ENCODE data around the gene WASHC4.

The WASHC4 gene

DNA sequence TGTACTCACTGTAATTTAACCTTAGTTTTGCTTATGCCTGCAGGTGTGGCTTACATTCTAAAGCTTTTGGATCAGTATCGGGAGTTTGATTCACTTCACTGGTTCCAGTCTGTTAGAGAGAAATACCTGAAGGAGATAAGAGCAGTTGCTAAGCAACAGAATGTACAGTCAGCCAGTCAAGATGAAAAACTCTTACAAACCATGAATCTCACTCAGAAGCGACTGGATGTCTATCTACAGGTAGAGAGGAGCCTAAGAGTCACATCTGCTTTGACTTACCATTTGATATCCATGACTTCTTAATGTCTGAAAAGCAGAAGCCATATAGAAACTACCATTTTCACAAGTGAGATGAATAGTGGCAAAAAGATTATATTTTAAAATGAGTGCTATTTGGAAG is 56.5 kb downstream of the WASHC4 start:
- Histone ChIP-seq H3K23ac (ENCODE audit: low read length) (no peak overlapping the region), H2AK5ac (ENCODE audit: low read length) (no peak overlapping the region), H2BK5ac (ENCODE audit: low read length) (no peak overlapping the region), H4K8ac (ENCODE audit: low read depth, low read length) (no peak overlapping the region), H3K4ac (ENCODE audit: low read depth, low read length) (no peak overlapping the region), H3K56ac (ENCODE audit: low read length) (no peak overlapping the region), H4K5ac (ENCODE audit: low read length) (no peak overlapping the region), H3K79me2 (ENCODE audit: control insufficient read depth, insufficient read depth, low read length) (no peaks in the 10 kb centered on the region), H3K27ac (ENCODE audit: low read depth, low read length) (no peak overlapping the region), H3K27me3 (ENCODE audit: insufficient read depth, low read length, poor library complexity) (no peaks in the 10 kb centered on the region), H3K36me3 (ENCODE audit: control insufficient read depth, insufficient read depth, low read length) (no peaks in the 10 kb centered on the region), H3K4me2 (ENCODE audit: low read length) (no peak overlapping the region), H3K4me1 (ENCODE audit: control insufficient read depth, low read depth, low read length) (no peaks in the 10 kb centered on the region), H2BK15ac (replicated peaks; ENCODE audit: low read depth) (no peak overlapping the region), H3K4me3 (ENCODE audit: low read length) (no peak overlapping the region), H3K79me1 (ENCODE audit: low read length) (no peaks in the 10 kb centered on the region), H2BK120ac (ENCODE audit: low read depth, low read length) (no peak overlapping the region), H3K18ac (ENCODE audit: low read length) (no peak overlapping the region), H3K9ac (ENCODE audit: low read length) (no peak overlapping the region)
- WGBS (ENCODE audit: extremely low coverage, insufficient coverage, low lambda C conversion rate): no CpG with 5 or more reads among the region's 2 CpGs
- DNase-seq: no peak

- no peak overlapping the region for H3K27ac ChIP-seq (ENCODE audit: low read depth, low read length)
- no peak overlapping the region for H2AK5ac ChIP-seq (ENCODE audit: low read length)
- H3K4me1 ChIP-seq (ENCODE audit: control insufficient read depth, low read depth, low read length): no peaks in the 10 kb centered on the region
- no peak overlapping the region for H3K18ac ChIP-seq (ENCODE audit: low read length)
- H3K4me2 ChIP-seq (ENCODE audit: low read length): no peak overlapping the region
- H3K23ac ChIP-seq (ENCODE audit: low read length): no peak overlapping the region
- no peak overlapping the region for H2BK120ac ChIP-seq (ENCODE audit: low read depth, low read length)
- no peak overlapping the region for H4K5ac ChIP-seq (ENCODE audit: low read length)
- no peak overlapping the region for H2BK5ac ChIP-seq (ENCODE audit: low read length)
- H3K9ac ChIP-seq (ENCODE audit: low read length): no peak overlapping the region
- no peaks in the 10 kb centered on the region for H3K36me3 ChIP-seq (ENCODE audit: control insufficient read depth, insufficient read depth, low read length)
- H3K4ac ChIP-seq (ENCODE audit: low read depth, low read length): no peak overlapping the region
- DNase-seq: no peak
- H3K56ac ChIP-seq (ENCODE audit: low read length): no peak overlapping the region
- H2BK15ac ChIP-seq (replicated peaks; ENCODE audit: low read depth): no peak overlapping the region
- H3K79me1 ChIP-seq (ENCODE audit: low read length): no peaks in the 10 kb centered on the region
- no peaks in the 10 kb centered on the region for H3K79me2 ChIP-seq (ENCODE audit: control insufficient read depth, insufficient read depth, low read length)
- H3K27me3 ChIP-seq (ENCODE audit: insufficient read depth, low read length, poor library complexity): no peaks in the 10 kb centered on the region
- no CpG with 5 or more reads among the region's 1 CpG for WGBS (ENCODE audit: extremely low coverage, insufficient coverage, low lambda C conversion rate)
- no peak overlapping the region for H3K4me3 ChIP-seq (ENCODE audit: low read length)
- H4K8ac ChIP-seq (ENCODE audit: low read depth, low read length): no peak overlapping the region
These were observed 59.2 kb downstream of the WASHC4 start for GRCh38 chr12:105166736-105167135.

- Histone ChIP-seq H2BK5ac (ENCODE audit: low read length) (no peak overlapping the region), H3K4me1 (ENCODE audit: control insufficient read depth, low read depth, low read length) (no peaks in the 10 kb centered on the region), H3K79me2 (ENCODE audit: control insufficient read depth, insufficient read depth, low read length) (no peaks in the 10 kb centered on the region), H2AK5ac (ENCODE audit: low read length) (no peak overlapping the region), H3K23ac (ENCODE audit: low read length) (no peak overlapping the region), H3K27ac (ENCODE audit: low read depth, low read length) (no peak overlapping the region), H3K4me2 (ENCODE audit: low read length) (no peak overlapping the region), H3K4me3 (ENCODE audit: low read length) (no peak overlapping the region), H3K9ac (ENCODE audit: low read length) (no peak overlapping the region), H3K79me1 (ENCODE audit: low read length) (no peaks in the 10 kb centered on the region), H3K4ac (ENCODE audit: low read depth, low read length) (no peak overlapping the region), H2BK120ac (ENCODE audit: low read depth, low read length) (no peak overlapping the region), H3K56ac (ENCODE audit: low read length) (no peak overlapping the region), H4K5ac (ENCODE audit: low read length) (no peak overlapping the region), H3K18ac (ENCODE audit: low read length) (no peak overlapping the region), H2BK15ac (replicated peaks; ENCODE audit: low read depth) (no peak overlapping the region), H3K27me3 (ENCODE audit: insufficient read depth, low read length, poor library complexity) (no peaks in the 10 kb centered on the region), H4K8ac (ENCODE audit: low read depth, low read length) (no peak overlapping the region), H3K36me3 (ENCODE audit: control insufficient read depth, insufficient read depth, low read length) (no peaks in the 10 kb centered on the region)
- no peak for DNase-seq
These were observed 59.8 kb downstream of the WASHC4 start for GRCh38 chr12:105167346-105167745.

GRCh38 chr12:105168006-105168405 is 60.5 kb downstream of the WASHC4 start:
- Histone ChIP-seq H2BK120ac (ENCODE audit: low read depth, low read length) (no peak overlapping the region), H2BK15ac (replicated peaks; ENCODE audit: low read depth) (no peak overlapping the region), H2BK5ac (ENCODE audit: low read length) (no peak overlapping the region), H3K18ac (ENCODE audit: low read length) (no peak overlapping the region), H3K27me3 (ENCODE audit: insufficient read depth, low read length, poor library complexity) (no peaks in the 10 kb centered on the region), H3K79me2 (ENCODE audit: control insufficient read depth, insufficient read depth, low read length) (no peaks in the 10 kb centered on the region), H3K27ac (ENCODE audit: low read depth, low read length) (no peak overlapping the region), H3K36me3 (ENCODE audit: control insufficient read depth, insufficient read depth, low read length) (no peaks in the 10 kb centered on the region), H3K4me2 (ENCODE audit: low read length) (no peak overlapping the region), H2AK5ac (ENCODE audit: low read length) (no peak overlapping the region), H3K4me3 (ENCODE audit: low read length) (no peak overlapping the region), H3K79me1 (ENCODE audit: low read length) (no peaks in the 10 kb centered on the region), H3K4me1 (ENCODE audit: control insufficient read depth, low read depth, low read length) (no peaks in the 10 kb centered on the region), H3K23ac (ENCODE audit: low read length) (no peak overlapping the region), H3K4ac (ENCODE audit: low read depth, low read length) (no peak overlapping the region), H3K9ac (ENCODE audit: low read length) (no peak overlapping the region), H3K56ac (ENCODE audit: low read length) (no peak overlapping the region), H4K5ac (ENCODE audit: low read length) (no peak overlapping the region), H4K8ac (ENCODE audit: low read depth, low read length) (no peak overlapping the region)
- DNase-seq: no peak

GRCh38 chr12:105170139-105170538 is 62.6 kb downstream of the WASHC4 start:
- H2BK5ac ChIP-seq (ENCODE audit: low read length): no peak overlapping the region
- H3K36me3 ChIP-seq (ENCODE audit: control insufficient read depth, insufficient read depth, low read length): no peaks in the 10 kb centered on the region
- H2AK5ac ChIP-seq (ENCODE audit: low read length): no peak overlapping the region

GRCh38 chr12:105171691-105172436 is 64.3 kb downstream of the WASHC4 start:
- no peak overlapping the region for H3K23ac ChIP-seq (ENCODE audit: low read length)
- no peaks in the 10 kb centered on the region for H3K4me1 ChIP-seq (ENCODE audit: control insufficient read depth, low read depth, low read length)
- no peak overlapping the region for H2BK5ac ChIP-seq (ENCODE audit: low read length)
- no CpG with 5 or more reads among the region's 6 CpGs for WGBS (ENCODE audit: extremely low coverage, insufficient coverage, low lambda C conversion rate)
- H3K27ac ChIP-seq (ENCODE audit: low read depth, low read length): no peak overlapping the region
- no peak overlapping the region for H2BK120ac ChIP-seq (ENCODE audit: low read depth, low read length)
- no peaks in the 10 kb centered on the region for H3K27me3 ChIP-seq (ENCODE audit: insufficient read depth, low read length, poor library complexity)
- H3K4ac ChIP-seq (ENCODE audit: low read depth, low read length): no peak overlapping the region
- H4K5ac ChIP-seq (ENCODE audit: low read length): no peak overlapping the region
- no peak for DNase-seq
- no peak overlapping the region for H3K4me3 ChIP-seq (ENCODE audit: low read length)
- no peak overlapping the region for H3K9ac ChIP-seq (ENCODE audit: low read length)
- no peak overlapping the region for H3K56ac ChIP-seq (ENCODE audit: low read length)
- no peak overlapping the region for H3K18ac ChIP-seq (ENCODE audit: low read length)
- no peaks in the 10 kb centered on the region for H3K79me1 ChIP-seq (ENCODE audit: low read length)
- H3K4me2 ChIP-seq (ENCODE audit: low read length): no peak overlapping the region
- no peak overlapping the region for H4K8ac ChIP-seq (ENCODE audit: low read depth, low read length)
- no peak overlapping the region for H2AK5ac ChIP-seq (ENCODE audit: low read length)
- no peak overlapping the region for H2BK15ac ChIP-seq (replicated peaks; ENCODE audit: low read depth)
- no peaks in the 10 kb centered on the region for H3K79me2 ChIP-seq (ENCODE audit: control insufficient read depth, insufficient read depth, low read length)
- H3K36me3 ChIP-seq (ENCODE audit: control insufficient read depth, insufficient read depth, low read length): no peaks in the 10 kb centered on the region

More at GRCh38 chr12:105170139-105170538, 62.6 kb downstream of the WASHC4 start:
- no peak overlapping the region for H4K8ac ChIP-seq (ENCODE audit: low read depth, low read length)
- H2BK120ac ChIP-seq (ENCODE audit: low read depth, low read length): no peak overlapping the region
- H2BK15ac ChIP-seq (replicated peaks; ENCODE audit: low read depth): no peak overlapping the region
- no peak for DNase-seq
- H3K4ac ChIP-seq (ENCODE audit: low read depth, low read length): no peak overlapping the region
- no peaks in the 10 kb centered on the region for H3K27me3 ChIP-seq (ENCODE audit: insufficient read depth, low read length, poor library complexity)
- no peaks in the 10 kb centered on the region for H3K79me2 ChIP-seq (ENCODE audit: control insufficient read depth, insufficient read depth, low read length)
- no peak overlapping the region for H3K23ac ChIP-seq (ENCODE audit: low read length)
- H3K79me1 ChIP-seq (ENCODE audit: low read length): no peaks in the 10 kb centered on the region
- H3K4me2 ChIP-seq (ENCODE audit: low read length): no peak overlapping the region
- H3K27ac ChIP-seq (ENCODE audit: low read depth, low read length): no peak overlapping the region
- no CpG with 5 or more reads among the region's 3 CpGs for WGBS (ENCODE audit: extremely low coverage, insufficient coverage, low lambda C conversion rate)
- no peak overlapping the region for H3K56ac ChIP-seq (ENCODE audit: low read length)
- H3K18ac ChIP-seq (ENCODE audit: low read length): no peak overlapping the region
- H3K4me1 ChIP-seq (ENCODE audit: control insufficient read depth, low read depth, low read length): no peaks in the 10 kb centered on the region
- H3K9ac ChIP-seq (ENCODE audit: low read length): no peak overlapping the region
- no peak overlapping the region for H3K4me3 ChIP-seq (ENCODE audit: low read length)
- H4K5ac ChIP-seq (ENCODE audit: low read length): no peak overlapping the region

Data from mesendoderm (in vitro differentiated cells).